GM19351 (cell line): ENCODE measurements around the gene GSTK1.
"Not testable (repeated sequence)": the region's sequence is repeated elsewhere in the genome, so short reads cannot be mapped to it uniquely, and the experiment has no call there.

Source experiments
- ATAC-seq: cut with Tn5 transposase; IDR thresholded peaks from one replicate; pipeline ENCODE4 v1.9.1; 2021; ENCODE audit warnings: mild to moderate bottlenecking, moderate library complexity; ENCODE audit not compliant: unreplicated experiment

GSTK1 gene

DNA sequence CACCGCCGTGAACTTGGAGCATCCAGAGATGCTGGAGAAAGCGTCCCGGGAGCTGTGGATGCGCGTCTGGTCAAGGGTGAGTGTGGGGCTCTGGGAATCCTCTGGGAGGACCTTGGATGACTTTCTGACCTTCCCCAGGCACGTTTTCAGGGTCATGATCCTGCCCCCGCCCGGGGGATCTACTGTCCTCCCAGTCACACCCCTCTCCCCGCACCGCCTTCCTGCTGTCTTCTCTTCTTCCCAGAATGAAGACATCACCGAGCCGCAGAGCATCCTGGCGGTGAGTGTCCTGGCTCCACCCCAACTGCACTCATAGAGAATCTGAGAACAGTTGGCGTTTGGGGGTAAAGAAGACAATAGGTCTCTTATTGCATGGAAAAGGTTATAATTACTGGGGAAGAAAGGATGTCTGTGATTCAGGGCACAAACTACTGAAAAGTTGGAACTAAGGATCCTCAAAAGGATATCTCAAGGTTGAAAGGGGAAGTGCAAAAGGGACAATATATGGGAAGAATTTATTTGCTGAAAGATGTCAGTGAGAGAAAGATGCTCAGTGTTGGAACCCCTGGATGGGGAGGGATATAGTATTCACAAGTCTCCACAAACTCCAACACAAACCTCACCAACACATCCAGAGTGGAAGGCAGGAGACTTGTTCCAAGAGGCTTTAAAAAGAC is 1.9 kb downstream of the GSTK1 start:
- ATAC-seq, result no peak

DNA sequence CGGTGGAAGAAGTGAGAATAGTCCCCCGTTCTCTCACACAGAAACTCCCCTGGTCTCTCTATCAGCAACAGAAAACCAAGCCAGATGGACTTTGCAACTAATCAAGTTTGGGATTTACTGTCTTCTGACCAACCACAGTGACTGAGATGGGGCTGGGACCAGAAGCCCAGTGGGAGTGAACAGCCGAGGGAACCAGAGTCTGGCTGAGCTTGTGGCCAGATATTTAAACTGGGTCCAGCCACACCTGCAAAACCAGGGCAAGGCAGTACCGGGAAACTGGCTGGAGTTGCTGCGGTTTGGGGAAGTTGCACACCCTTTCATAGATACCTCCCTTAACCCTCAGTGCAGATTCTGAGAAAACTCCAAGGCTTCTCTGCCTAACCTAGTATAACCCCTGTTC is 6.0 kb downstream of the GSTK1 start:
- no peak for ATAC-seq

DNA sequence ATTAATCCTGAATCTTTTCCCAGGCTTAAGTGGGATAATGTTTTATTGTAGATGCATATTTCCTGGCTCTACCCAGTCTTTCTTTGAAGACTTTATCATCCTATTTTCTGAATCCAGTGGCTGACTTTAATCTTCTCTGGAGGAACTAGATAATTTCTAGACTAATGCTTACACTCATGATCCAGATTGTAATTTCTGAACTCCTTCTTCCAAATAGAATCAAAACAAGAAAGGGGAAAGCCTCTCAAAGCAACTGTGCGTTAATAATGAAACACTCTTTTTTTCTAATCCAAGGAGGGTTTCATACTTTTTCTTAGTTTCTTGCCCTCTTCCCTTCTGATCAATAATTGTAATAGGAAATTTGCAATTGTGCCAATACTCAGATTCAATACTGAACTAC is 8.0 kb downstream of the GSTK1 start:
- ATAC-seq, result no peak

DNA sequence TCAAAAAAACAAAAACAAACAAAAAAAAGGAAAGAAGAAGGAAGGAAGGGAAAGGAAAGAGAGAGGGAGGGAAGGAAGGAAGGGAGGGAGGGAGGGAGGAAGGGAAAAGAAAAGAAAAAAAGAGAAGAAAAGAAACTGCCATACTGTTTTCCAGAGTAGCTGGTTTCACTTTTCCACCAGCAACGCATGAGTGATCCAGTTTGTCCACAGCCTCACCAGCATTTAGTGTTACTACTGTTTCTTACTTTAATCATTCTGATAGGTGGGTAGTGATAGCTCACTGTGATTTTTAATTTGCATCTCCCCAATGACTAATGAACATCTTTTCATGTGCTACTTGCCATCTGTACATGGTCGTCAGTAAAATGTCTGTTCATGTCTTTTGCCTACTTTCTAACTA is 9.6 kb downstream of the GSTK1 start:
- no peak for ATAC-seq

DNA sequence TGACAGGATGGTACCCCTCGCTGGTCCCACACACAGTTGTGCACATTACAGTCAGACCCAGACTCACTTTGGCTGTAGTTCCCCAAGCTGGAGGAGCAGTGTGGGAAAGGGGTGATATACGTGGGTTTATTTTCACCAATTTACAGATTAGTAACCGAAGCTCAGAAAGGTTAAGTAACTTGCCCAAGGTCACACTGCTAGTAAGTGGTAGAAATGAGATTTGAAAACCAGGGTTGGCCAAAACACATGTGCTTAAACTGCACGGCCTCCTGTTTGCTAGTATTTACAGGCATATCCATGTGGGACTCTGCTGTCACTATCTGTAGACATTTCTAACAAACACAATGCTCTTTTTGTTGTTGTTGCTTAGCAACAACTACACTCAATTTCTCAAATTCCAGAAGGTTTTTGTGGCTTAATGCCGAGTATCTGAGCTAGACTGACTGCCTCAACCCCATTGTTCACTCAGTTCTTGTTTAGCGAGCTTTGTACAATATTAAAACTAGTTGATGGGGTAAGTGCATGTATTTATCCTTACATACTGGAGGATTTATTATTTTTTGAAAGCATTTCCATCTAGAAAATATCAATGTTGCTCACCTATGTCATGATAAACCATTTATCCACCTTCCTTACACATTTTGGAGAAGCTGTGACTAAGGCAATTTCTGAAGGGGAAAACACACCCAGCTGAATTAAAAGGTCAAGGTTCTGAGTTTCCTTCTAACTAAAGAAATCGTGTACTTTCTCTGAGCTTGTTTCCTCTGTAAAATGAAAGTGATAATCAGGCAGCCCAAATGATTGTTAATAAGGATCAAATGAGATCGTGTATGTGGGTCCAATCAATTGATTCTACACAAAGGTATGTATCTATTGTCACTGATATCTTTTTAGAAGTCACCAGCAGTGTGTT is 16.2 kb downstream of the GSTK1 start:
- ATAC-seq, result no peak

DNA sequence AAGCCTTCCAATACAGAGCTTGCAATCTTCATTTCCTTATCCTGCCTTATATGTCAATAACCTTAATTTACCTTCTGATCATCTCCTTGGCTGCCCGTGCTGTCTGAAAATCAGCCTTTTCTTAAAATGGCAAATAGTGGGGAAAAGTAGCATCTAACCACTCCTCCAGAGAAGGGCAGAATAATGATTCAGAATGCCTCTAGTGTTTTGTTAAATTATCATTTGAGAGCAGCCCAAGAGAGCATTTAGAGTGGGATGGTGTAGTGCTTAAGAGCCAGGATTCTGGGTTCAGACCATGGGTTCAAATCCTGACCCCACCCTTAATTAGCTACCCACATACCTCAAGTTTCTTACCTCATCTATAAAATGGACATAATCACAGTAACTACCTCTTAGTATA is 16.9 kb downstream of the GSTK1 start:
- no peak for ATAC-seq

DNA sequence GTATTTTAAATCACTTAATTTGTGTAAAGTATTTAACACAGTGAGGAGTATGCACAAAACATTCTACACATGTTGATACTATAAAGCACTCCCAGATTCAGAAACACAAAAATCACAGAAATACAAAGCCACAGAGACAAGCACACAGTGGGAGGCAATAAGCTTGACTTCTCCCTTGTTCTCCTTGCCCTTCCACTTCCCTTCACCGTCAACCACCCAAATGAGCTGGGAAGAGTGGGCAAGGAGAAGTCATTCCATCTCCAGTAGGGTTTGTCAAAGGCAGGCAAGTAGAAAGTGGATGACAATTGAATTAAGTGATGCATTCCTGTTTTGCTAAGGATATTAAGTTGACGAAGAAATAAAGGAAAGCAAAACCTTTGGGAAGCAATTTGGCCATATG is 17.3 kb downstream of the GSTK1 start:
- no peak for ATAC-seq

DNA sequence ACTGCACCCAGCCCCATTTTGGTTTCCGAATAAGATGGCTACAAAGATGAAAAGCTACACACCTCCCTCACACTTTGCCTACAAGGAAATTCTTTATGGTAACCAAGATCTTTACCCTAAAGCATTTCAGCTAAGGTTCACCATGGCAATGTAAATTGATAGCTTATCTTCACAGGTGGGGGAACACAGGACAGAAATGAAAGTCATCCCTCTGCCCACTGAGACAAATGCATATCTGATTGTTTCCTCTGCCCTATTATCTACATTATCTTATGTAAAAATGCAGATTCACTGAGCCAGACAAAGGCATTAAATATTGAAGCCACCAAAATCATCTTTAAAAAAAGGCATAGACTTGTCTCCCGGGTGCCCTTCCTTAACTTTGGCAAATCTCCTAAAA is 18.3 kb downstream of the GSTK1 start:
- no peak for ATAC-seq

DNA sequence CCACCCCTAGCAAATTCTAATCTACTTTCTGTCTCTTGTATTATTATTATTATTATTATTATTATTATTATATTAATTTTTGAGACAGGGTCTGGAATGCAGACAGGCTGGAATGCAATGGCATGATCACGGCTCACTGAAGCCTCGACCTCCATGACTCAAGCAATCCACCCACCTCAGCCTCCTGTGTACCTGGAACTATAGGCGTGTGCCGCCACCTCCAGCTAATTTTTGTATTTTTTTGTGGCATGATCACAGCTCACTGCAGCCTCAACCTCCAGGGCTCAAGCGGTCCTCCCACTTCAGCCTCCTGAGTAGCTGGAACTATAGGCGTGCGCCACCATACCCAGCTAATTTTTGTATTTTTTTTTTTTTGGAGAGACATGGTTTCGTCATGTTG is 18.9 kb downstream of the GSTK1 start:
- no peak for ATAC-seq

DNA sequence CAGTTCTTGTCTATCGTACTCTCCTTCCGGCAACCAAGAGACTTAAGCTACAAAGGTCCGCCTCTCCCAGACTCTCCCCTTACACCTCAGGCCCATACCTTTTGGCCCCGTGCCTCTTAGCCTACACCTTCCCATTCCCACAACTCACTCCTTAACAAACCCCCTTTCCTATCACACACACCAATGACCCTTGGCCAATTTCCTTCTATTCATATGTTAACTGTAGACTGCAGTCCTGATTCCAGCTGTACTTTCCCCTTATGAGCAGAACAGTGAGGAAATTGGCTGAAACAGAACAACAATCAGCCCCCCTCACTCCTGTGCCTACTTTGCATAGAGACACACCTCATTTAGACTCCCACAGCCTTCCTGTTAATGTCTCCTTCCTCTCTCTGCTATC is 20.1 kb downstream of the GSTK1 start:
- ATAC-seq, result no peak

DNA sequence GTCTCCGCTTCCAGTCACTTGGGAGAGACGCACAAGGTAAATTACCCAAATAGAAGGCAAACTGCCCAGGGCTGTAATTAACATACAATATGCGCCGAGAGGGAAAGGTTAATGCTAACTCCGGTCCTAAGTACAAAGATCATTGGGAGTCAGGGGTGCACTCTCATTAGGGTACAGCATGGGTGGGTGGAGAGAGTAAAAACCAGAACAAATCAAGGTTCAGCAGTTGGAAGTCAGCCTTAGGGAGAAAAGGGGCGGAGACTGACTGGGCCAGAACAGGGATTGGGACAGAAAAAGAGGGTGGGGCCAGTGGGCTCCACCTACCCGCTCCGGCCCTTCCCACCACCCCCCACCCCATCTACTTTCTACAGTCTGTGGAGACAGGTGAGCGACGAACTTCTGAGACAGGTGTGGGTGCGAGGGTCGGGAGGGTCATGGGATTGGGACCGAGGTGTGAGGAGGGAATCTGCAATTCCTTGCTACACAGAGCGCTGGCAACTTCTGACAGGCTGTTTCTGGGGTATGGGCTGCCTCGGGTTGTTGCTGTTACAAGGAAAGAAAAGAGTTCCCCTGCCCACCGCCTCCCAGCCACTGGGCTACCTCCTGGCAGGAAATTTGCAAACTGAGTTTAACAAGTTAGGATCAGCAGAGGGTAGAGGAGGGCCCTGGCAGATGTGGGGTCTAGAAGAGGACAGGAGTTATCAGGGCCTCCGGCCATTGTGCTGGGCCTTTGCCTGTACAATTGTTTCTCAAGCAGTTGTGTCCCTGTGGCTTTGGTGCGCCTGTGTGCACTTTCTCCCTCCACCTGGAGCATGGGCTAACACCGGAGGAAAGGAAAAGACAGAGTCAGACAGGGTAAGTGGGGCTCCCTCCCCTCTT is 21.6 kb downstream of the GSTK1 start, which contains the start of gene TMEM139:
Gene TMEM139, plus strand, starts transcription at position 368 of the 879 bp plus-strand sequence. CDS start 1,000 bp downstream, outside the sequence.
- ATAC-seq, result no peak

DNA sequence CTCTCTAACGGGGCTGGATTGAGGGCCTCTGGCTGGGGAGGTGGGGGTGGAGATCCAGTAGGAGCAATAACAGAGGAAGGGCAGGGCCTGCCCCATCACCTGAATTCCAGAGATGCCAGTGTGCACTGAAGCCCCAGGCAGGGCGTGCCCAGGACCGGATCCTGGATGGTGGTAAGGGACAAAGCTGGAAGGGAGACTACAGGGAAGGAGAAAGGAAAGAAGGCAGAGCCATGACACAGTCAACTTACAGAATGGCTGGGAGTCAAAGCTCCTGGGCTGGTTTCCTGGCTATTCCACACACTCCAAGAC is 22.2 kb downstream of the GSTK1 start:
- no peak for ATAC-seq

DNA sequence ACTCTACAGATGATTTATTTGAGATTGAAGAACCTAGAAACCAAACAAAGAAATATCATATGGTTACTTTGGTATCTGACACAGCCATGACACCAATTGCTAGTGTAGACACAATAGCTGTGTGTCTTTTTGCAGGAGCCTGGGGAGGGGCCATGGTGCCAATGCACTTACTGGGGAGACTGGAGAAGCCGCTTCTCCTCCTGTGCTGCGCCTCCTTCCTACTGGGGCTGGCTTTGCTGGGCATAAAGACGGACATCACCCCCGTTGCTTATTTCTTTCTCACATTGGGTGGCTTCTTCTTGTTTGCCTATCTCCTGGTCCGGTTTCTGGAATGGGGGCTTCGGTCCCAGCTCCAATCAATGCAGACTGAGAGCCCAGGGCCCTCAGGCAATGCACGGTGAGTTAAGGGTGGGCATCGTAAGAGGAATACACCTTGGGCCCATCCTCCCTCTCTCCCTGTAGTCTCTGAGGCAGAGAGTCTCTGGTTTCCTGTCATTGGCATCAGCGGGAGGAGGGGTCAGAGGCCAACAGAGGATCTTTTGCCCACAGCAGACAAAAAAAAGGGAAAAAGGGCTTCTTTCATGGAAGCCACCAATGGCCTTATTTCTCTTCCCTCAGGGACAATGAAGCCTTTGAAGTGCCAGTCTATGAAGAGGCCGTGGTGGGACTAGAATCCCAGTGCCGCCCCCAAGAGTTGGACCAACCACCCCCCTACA is 22.7 kb downstream of the GSTK1 start:
- no peak for ATAC-seq

DNA sequence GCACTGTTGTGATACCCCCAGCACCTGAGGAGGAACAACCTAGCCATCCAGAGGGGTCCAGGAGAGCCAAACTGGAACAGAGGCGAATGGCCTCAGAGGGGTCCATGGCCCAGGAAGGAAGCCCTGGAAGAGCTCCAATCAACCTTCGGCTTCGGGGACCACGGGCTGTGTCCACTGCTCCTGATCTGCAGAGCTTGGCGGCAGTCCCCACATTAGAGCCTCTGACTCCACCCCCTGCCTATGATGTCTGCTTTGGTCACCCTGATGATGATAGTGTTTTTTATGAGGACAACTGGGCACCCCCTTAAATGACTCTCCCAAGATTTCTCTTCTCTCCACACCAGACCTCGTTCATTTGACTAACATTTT is 23.3 kb downstream of the GSTK1 start:
- no peak for ATAC-seq

DNA sequence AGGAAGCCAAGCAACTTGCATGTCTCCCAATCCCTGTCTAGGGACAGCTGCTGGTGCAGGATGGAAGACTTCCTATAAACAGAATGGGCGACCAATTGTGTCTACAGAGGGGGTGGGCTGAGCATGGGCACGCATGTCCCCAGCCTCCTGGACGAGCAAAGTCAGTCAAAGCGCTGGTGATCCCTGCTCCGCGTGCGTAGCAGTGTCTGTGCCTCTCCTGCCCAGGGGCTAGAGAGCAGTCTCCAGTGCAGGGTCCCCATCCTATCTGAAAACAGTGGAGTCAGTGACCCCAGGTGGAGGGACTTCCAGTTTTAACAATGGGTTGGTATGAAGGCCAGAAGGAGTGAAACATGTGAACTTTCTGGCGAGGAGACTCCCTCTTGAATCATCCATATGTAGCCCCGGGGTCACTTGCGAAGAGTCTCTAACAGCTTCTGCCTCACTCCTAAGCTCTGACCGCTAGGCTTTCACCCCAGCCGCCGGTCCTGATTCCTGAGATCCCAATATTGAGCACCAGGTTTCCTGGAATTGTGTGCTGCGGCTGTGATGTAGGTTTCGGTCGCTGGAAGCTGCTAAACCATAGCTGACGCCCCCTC is 24.2 kb downstream of the GSTK1 start:
- ATAC-seq, result no peak

DNA sequence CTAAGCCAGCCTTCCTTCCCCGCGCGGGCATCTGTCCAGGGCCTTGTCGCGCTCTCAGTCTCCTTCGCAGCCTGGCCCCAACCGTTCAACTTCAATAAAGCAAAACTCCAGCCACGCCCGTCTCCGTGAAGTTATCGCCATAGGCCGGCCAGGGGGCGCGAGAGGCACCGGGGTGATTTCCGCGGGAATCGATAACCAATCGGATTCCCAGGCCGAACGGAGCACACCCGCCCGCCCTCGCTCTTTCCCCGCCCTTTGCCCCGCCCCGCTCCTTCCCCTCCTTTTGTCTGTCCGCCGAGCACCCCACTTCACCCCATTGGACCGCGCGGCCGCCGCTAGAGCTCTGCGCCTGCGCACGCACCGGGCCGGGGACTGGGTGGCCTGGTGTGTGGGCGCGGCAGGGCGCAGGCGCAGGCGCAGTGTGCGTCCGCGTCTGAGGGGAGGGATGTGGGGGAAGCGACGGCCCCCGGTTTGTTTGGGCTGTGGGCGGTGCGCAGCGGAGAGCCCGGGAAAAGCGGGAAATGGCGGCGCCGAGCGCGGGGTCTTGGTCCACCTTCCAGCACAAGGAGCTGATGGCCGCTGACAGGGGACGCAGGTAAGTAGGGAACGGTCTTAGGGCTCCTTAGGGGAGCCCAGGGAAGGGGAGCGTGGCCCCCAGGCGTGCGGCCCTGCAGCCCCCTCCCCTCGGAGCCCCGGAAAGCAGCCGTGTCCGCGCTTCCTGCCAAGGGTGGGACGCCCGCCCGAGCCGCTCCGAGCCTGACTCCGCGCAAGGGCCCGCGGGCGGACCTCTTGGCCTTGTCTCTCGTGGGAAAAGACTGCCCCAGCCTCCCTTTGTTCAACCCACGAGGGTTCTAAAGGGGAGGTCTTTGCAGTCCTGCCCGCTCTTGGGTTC is 24.9 kb downstream of the GSTK1 start, which contains the start of gene CASP2:
Gene CASP2, plus strand, starts transcription at position 417 of the 892 bp plus-strand sequence. Its CDS starts 105 bp downstream, at position 522.
- peak; percentile 88 for ATAC-seq

DNA sequence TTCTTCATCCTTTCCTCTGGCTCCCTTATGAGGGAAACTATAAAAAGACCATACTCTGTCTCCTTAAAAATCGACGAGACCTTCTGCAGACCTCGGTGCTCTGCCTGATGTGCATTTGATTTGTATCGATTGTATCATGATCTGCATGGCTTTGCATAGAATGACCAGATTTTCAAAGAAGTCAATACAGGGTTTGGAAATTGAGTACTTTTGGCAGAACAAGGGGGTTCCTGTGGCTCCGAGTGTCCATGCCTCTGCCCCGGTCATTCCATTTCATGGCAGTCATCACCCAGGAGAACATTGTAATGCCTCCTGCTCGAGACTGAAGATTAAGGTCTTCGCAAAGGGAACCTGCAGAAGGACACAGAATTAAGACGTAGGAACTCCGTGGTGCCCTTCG is 25.6 kb downstream of the GSTK1 start:
- ATAC-seq, result peak; percentile 0

DNA sequence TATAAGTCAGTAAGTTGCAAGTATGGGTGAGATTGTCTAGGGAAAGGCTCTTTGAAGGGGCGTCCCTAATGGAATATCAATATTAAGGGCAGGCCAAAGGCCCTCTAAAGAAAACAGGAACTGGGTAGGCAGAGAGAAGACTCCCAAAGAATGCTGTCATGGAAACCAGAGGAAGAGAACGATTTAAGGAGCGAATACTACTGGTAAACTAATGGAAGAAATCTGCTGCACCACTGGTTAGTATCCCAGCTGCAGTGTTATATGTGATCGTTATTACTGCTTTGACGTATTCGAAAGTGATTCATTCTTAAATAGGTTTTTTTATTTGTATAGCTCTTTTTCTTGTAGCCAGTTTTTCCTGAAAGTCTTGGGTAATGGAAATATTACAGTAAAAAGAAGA is 26.2 kb downstream of the GSTK1 start:
- ATAC-seq, result no peak

DNA sequence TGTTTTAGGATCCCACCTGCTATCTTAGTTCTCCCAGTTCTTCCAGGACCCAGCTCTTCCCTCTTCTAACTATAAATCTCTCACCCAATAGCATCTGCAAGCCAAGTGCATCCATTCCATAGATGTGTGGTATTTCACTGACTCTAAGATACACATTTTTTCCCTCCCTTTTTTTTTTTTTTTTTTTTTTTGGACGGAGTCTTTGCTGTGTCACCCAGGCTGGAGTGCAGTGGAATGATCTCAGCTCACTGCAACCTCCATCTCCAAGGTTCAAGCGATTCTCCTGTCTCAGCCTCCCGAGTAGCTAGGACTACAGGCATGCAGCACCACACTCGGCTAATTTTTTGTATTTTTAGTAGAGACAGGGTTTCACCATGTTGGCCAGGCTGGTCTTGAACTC is 26.6 kb downstream of the GSTK1 start:
- ATAC-seq, result not testable (repeated sequence)
